ENCODE results near the gene MOCS3.

The MOCS3 gene

DNA sequence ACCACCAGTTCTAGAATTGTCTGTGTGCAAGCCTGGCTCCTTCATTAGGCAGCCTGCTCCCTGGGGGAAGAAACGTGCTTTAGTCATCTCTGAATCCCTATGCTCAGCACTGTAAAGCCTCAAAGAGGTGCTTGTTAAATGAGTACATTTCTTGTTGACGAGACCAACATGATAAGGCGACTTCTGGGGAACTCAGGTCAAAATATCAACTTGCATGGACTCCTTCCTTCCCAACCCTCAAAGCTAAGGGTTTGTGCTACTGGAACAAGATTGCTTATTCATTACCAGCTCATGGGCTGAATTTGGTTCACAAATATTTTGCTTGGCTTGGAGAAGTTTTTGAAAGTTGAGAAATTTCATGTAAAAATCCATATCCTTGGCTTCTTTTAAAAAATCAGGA is 53.7 kb downstream of the MOCS3 start:
- no peak for DNase-seq (ENCODE audit: low spot score)
